ENCODE measurements around the gene CDC42. TPM values are rescaled to one million over a fixed set of nuclear protein-coding genes. Genes with fewer than 3 reads are reported as not detected.

Gene CDC42
- total RNA-seq, 5 donors from 2014 or later (not counting 1 experiment from before 2014, with no cell fraction given): 181 to 348 (median 192) TPM

Other genes with a start within 250 kb of the CDC42 start
- under 1 TPM in 2 of 5 donors, not detected in 3; 0.07 to 0.13 TPM for gene LDLRAD2, start 240.4 kb upstream of the CDC42 start, total RNA-seq
- gene HSPG2, start 115.4 kb upstream of the CDC42 start, total RNA-seq: 1 to 10 TPM; 4.4 to 9.3 (median 7.9) TPM
- gene CELA3B, start 75.7 kb upstream of the CDC42 start, total RNA-seq: 1 to 10 TPM in 3 of 5 donors, not detected in 2; 6.9 to 7.5 (median 7.3) TPM
- gene CELA3A, start 51.1 kb upstream of the CDC42 start, total RNA-seq: 10 to 100 TPM in 3 of 5 donors, not detected in 2; 11.4 to 15.6 (median 13.3) TPM
- not detected for gene WNT4, start 90.4 kb downstream of the CDC42 start, total RNA-seq

Data from T-cell (primary cell).